PC-9 (cell line): Measurements from ENCODE around the gene LCN6. TPM values are rescaled to one million over a fixed set of nuclear protein-coding genes. Genes with fewer than 3 reads are reported as not detected.

ENCODE experiments used
- BruUV-seq: library from RNA; stranded (reverse); fragments of 400-500 nt; replicated peaks from 2 replicates; lab custom pipeline; 2021; lab: Mats Ljungman, UMichigan
- CTCF ChIA-PET: fragments of 300-600 bp; sonication (Branson Sonifier 250); formaldehyde crosslinking; loops from one replicate; lab custom pipeline; 2022; ENCODE audit warnings: antibody characterized with exemption; lab: Charles Lee
- POLR2A ChIA-PET: fragments of 300-600 bp; sonication (Branson Sonifier 250); formaldehyde crosslinking; loops from one replicate; lab custom pipeline; 2022; ENCODE audit warnings: antibody characterized with exemption; ENCODE audit not compliant: unreplicated experiment; lab: Charles Lee
- DNase-seq, 2 experiments: peaks; one replicate each; pipeline versions ENCODE4 v3.0.0 to v3.0.0-alpha.2; 2015 to 2022; ENCODE audit warnings: mixed read lengths in 1 of 2
- H2AFZ ChIP-seq: fragments of 200-600 bp; sonication (generic); 2 replicates; pipeline ENCODE4 v1.8.1; 2017; ENCODE audit warnings: antibody characterized with exemption
- H3F3A ChIP-seq: fragments of 200-600 bp; sonication (generic); 2 replicates; pipeline ENCODE4 v1.8.1; 2017; ENCODE audit warnings: antibody characterized with exemption, mild to moderate bottlenecking, low read depth; ENCODE audit not compliant: insufficient read depth
- H3K27ac ChIP-seq: fragments of 200-600 bp; sonication (generic); 2 replicates; pipeline ENCODE4 v1.6.1; 2016; ENCODE audit warnings: mixed run types
- H3K27me3 ChIP-seq: fragments of 200-600 bp; sonication (generic); 2 replicates; pipeline ENCODE4 v1.6.1; 2016; ENCODE audit warnings: low read depth, mixed run types; ENCODE audit not compliant: insufficient read depth
- H3K36me3 ChIP-seq: fragments of 200-600 bp; sonication (generic); 2 replicates; pipeline ENCODE4 v1.6.1; 2016; ENCODE audit warnings: low read depth, mixed run types
- H3K4me1 ChIP-seq: fragments of 200-600 bp; sonication (generic); replicated peaks from 2 replicates; pipeline ENCODE4 v1.6.1; 2016; ENCODE audit warnings: mixed run types; ENCODE audit not compliant: insufficient read depth
- H3K4me2 ChIP-seq: fragments of 200-600 bp; sonication (generic); 2 replicates; pipeline ENCODE4 v1.6.1; 2017; ENCODE audit warnings: mixed run types
- H3K4me3 ChIP-seq: fragments of 200-600 bp; sonication (generic); 2 replicates; pipeline ENCODE4 v1.6.1; 2016; ENCODE audit warnings: mixed run types
- H3K79me2 ChIP-seq: fragments of 200-600 bp; sonication (generic); 2 replicates; pipeline ENCODE4 v1.6.1; 2017; ENCODE audit warnings: low read depth, mixed run types
- H3K9me2 ChIP-seq: fragments of 200-600 bp; sonication (generic); 2 replicates; pipeline ENCODE4 v1.8.1; 2017; ENCODE audit warnings: mild to moderate bottlenecking; ENCODE audit not compliant: insufficient read depth
- H3K9me3 ChIP-seq: fragments of 200-600 bp; sonication (generic); 2 replicates; pipeline ENCODE4 v1.8.1; 2016; ENCODE audit warnings: low read depth; ENCODE audit not compliant: insufficient read depth
- H4K20me1 ChIP-seq: fragments of 200-600 bp; sonication (generic); 2 replicates; pipeline ENCODE4 v1.8.1; 2017; ENCODE audit not compliant: insufficient read depth
- CTCF ChIP-seq: fragments of 200-600 bp; sonication (generic); conservative IDR thresholded peaks from 2 replicates; pipeline ENCODE4 v1.6.1; 2017; ENCODE audit warnings: mixed run types, antibody characterized with exemption, mild to moderate bottlenecking, moderate library complexity
- EZH2 ChIP-seq: fragments of 200-600 bp; sonication (generic); IDR thresholded peaks from 2 replicates; pipeline ENCODE4 v1.8.0; 2017; ENCODE audit warnings: antibody characterized with exemption, low read depth
- intact Hi-C: fragments of 100-400 bp; cut with micrococcal nuclease; formaldehyde crosslinking; loops from one replicate; pipeline ENCODE4 v1.10.0; 2022; ENCODE audit not compliant: unreplicated experiment
- total RNA-seq: library from RNA; stranded (reverse); gene quantifications from 2 replicates; pipeline ENCODE4 v1.2.3, GENCODE V29; 2021

LCN6 gene
- total RNA-seq, 1 experiment from 2014 or later, result not detected

DNA sequence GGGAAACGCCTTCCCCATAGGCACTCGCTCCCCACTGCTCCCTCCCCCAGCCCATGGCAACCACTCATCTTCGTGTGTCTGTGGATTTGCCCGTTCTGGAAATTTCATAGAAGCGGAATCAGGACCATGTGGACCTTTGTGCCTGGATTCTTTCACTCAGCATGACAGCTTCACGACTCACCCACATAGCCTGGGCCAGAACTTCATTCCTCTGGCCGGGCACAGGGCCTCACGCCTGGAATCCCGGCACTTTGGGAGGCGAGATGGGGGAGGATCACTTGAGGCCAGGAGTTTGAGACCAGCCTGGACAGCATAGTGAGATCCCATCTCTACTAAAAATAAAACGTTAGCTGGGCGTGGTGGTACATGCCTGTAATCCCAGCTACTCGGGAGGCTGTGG, 48.0 kb downstream of the LCN6 start:
- no peaks in the 10 kb centered on the region for H4K20me1 ChIP-seq
- no peaks in the 10 kb centered on the region for H3K79me2 ChIP-seq
- POLR2A ChIA-PET, result no interaction called here
- H3K27ac ChIP-seq, result no peak overlapping the region
- DNase-seq, result no peak
- no peaks in the 10 kb centered on the region for H3K9me3 ChIP-seq
- TF ChIP-seq CTCF, result no peak
- no peak for TF ChIP-seq EZH2
- H3K4me2 ChIP-seq, result no peak overlapping the region
- H3K4me1 ChIP-seq, result peaks cover 13% of the 10 kb centered on the region
- H3F3A ChIP-seq, result peaks cover 22% of the 10 kb centered on the region
- no peak overlapping the region for H3K4me3 ChIP-seq
- CTCF ChIA-PET, result no interaction called here
- H3K9me2 ChIP-seq, result no peaks in the 10 kb centered on the region
- H3K27me3 ChIP-seq, result no peaks in the 10 kb centered on the region
- no peak overlapping the region for H2AFZ ChIP-seq
- intact Hi-C loops, result no loop called here
- no peaks in the 10 kb centered on the region for H3K36me3 ChIP-seq
- no TSS peak for BruUV-seq

DNA sequence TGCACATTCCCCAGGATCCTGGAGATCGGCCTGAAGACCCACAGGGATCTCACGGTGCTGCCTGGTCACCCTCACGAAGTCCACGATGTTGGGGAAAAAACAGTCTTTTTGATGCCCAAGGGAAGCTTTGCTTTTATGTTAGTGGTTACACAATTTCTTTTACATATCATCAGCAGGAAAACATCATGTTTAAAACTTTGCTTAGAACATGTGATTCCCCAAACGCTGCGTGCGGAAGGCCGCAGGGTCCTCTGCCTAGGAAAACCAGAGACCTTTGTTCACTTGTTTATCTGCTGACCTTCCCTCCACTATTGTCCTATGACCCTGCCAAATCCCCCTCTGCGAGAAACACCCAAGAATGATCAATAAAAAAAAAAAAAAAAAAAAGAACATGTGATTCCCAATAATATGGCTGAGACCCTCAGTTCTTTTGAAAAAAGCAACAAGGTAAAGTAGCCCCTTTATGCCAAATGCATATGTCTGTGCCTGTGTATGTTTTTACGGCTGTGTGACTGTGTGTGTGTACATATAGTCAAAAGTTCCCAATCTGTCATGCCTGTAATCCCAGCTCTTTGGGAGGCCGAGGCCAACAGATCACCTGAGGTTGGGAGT, 49.6 kb downstream of the LCN6 start:
- ChIA-PET CTCF (no interaction called here), POLR2A (interaction anchor here (0.6 kb wide), 1 partner anchor 219 kb away, joined by 5 read pairs; no protein-coding TSS in a partner anchor)
- H3K4me3 ChIP-seq, result no peak overlapping the region
- peaks cover 34% of the 10 kb centered on the region for H3F3A ChIP-seq
- H2AFZ ChIP-seq, result no peak overlapping the region
- H3K9me3 ChIP-seq, result no peaks in the 10 kb centered on the region
- H3K36me3 ChIP-seq, result no peaks in the 10 kb centered on the region
- H3K4me1 ChIP-seq, result peaks cover 27% of the 10 kb centered on the region
- no peak overlapping the region for H3K4me2 ChIP-seq
- no peaks in the 10 kb centered on the region for H3K9me2 ChIP-seq
- no peaks in the 10 kb centered on the region for H3K27me3 ChIP-seq
- no TSS peak for BruUV-seq
- H4K20me1 ChIP-seq, result no peaks in the 10 kb centered on the region
- DNase-seq, result no peak
- TF ChIP-seq CTCF, result no peak
- no peak for TF ChIP-seq EZH2
- H3K27ac ChIP-seq, result no peak overlapping the region
- intact Hi-C loops, result no loop called here
- H3K79me2 ChIP-seq, result no peaks in the 10 kb centered on the region

DNA sequence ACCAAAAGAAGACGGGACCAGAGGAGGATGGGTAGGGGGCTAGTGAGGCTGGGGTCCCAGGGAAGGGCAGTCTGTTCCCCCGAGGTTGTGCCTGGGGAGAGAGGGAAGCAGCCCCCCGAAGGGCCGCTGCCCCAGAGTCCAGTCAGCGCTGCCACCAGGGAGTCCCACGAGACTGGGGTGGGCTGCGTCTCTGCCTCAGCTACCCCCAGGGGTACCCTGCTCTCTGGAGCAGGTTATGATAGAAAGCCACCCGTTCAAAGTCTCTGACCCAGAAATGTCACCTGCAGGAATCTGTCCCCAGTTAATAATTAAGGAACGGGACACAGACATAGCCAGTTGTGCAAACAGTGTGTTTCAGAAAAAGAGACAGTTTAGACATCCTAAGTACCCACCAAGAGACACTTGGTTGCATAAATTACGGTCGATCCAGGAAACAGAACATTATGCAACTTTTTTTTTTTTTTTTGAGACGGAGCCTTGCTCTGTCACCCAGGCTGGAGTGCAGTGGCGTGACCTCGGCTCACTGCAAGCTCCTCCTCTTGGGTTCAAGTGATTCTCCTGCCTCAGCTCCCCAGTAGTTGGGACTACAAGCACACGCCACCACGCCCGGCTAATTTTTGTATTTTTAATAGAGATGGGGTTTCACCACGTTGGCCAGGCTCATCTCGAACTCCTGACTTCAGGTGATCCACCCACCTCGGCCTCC, 50.4 kb downstream of the LCN6 start:
- peaks cover 35% of the 10 kb centered on the region for H3K4me1 ChIP-seq
- H3K9me3 ChIP-seq, result no peaks in the 10 kb centered on the region
- POLR2A ChIA-PET, result no interaction called here
- H3K79me2 ChIP-seq, result no peaks in the 10 kb centered on the region
- DNase-seq, result no peak
- H3K4me3 ChIP-seq, result no peak overlapping the region
- no TSS peak for BruUV-seq
- H4K20me1 ChIP-seq, result no peaks in the 10 kb centered on the region
- no peak for TF ChIP-seq CTCF
- TF ChIP-seq EZH2, result no peak
- intact Hi-C loops, result no loop called here
- no peak overlapping the region for H2AFZ ChIP-seq
- H3K9me2 ChIP-seq, result no peaks in the 10 kb centered on the region
- no peaks in the 10 kb centered on the region for H3K36me3 ChIP-seq
- H3K27ac ChIP-seq, result no peak overlapping the region
- CTCF ChIA-PET, result interaction anchor here (0.8 kb wide), 1 partner anchor 34 kb away, joined by 8 read pairs; no protein-coding TSS in a partner anchor
- H3K27me3 ChIP-seq, result no peaks in the 10 kb centered on the region
- H3K4me2 ChIP-seq, result no peak overlapping the region
- peaks cover 40% of the 10 kb centered on the region for H3F3A ChIP-seq
